ENCODE data around the gene SLC39A11.
"Not testable (repeated sequence)": the region's sequence is repeated elsewhere in the genome, so short reads cannot be mapped to it uniquely, and the experiment has no call there.

SLC39A11 gene

GRCh38 chr17:72926171-72926570, 166.3 kb downstream of the SLC39A11 start:
- peaks cover 5% of the 10 kb centered on the region for H3K36me3 Mint-ChIP-seq (ENCODE audit: low read depth)

GRCh38 chr17:72924196-72924595, 168.3 kb downstream of the SLC39A11 start:
- no peak for DNase-seq
- no peaks in the 10 kb centered on the region for H3K27me3 Mint-ChIP-seq
- no peaks in the 10 kb centered on the region for H3K4me1 Mint-ChIP-seq (ENCODE audit: low read depth)
- H3K4me3 Mint-ChIP-seq: no peak overlapping the region
- peaks cover 5% of the 10 kb centered on the region for H3K36me3 Mint-ChIP-seq (ENCODE audit: low read depth)
- H3K9me3 Mint-ChIP-seq: no peaks in the 10 kb centered on the region
- H3K27ac Mint-ChIP-seq: no peak overlapping the region

More at GRCh38 chr17:72926171-72926570, 166.3 kb downstream of the SLC39A11 start:
- Mint-ChIP-seq H3K27ac (no peak overlapping the region), H3K9me3 (no peaks in the 10 kb centered on the region), H3K4me1 (ENCODE audit: low read depth) (peaks cover 4% of the 10 kb centered on the region), H3K4me3 (no peak overlapping the region), H3K27me3 (no peaks in the 10 kb centered on the region)
- DNase-seq: no peak

- no peak overlapping the region for H3K27ac Mint-ChIP-seq
- no peak overlapping the region for H3K4me3 Mint-ChIP-seq
- H3K36me3 Mint-ChIP-seq (ENCODE audit: low read depth): peaks cover 5% of the 10 kb centered on the region
- H3K4me1 Mint-ChIP-seq (ENCODE audit: low read depth): no peaks in the 10 kb centered on the region
- no peak for DNase-seq
- no peaks in the 10 kb centered on the region for H3K9me3 Mint-ChIP-seq
- H3K27me3 Mint-ChIP-seq: no peaks in the 10 kb centered on the region
Measured at GRCh38 chr17:72922219-72922618, 170.3 kb downstream of the SLC39A11 start.

GRCh38 chr17:72921347-72922054, 171.0 kb downstream of the SLC39A11 start:
- peaks cover 5% of the 10 kb centered on the region for H3K36me3 Mint-ChIP-seq (ENCODE audit: low read depth)
- H3K9me3 Mint-ChIP-seq: no peaks in the 10 kb centered on the region
- H3K27ac Mint-ChIP-seq: no peak overlapping the region
- no peak overlapping the region for H3K4me3 Mint-ChIP-seq
- no peaks in the 10 kb centered on the region for H3K27me3 Mint-ChIP-seq
- no peak for DNase-seq
- no peaks in the 10 kb centered on the region for H3K4me1 Mint-ChIP-seq (ENCODE audit: low read depth)

DNA sequence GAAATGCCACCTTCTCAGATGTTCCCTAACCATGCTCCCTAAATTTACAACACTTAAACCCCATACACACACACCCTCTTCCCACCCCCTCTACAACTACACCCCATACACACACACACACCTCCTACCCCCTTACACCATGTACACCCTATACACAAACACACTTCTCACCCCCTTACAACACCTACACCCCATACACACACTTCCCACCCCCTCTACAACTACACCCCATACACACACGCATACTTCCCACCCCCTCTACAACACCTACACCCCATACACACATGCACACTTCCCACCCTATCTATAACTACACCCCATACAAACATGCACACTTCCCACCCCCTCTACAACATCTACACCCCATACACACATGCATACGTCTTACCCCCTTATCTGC, 172.0 kb downstream of the SLC39A11 start:
- no peaks in the 10 kb centered on the region for H3K4me1 Mint-ChIP-seq (ENCODE audit: low read depth)
- H3K27ac Mint-ChIP-seq: no peak overlapping the region

DNA sequence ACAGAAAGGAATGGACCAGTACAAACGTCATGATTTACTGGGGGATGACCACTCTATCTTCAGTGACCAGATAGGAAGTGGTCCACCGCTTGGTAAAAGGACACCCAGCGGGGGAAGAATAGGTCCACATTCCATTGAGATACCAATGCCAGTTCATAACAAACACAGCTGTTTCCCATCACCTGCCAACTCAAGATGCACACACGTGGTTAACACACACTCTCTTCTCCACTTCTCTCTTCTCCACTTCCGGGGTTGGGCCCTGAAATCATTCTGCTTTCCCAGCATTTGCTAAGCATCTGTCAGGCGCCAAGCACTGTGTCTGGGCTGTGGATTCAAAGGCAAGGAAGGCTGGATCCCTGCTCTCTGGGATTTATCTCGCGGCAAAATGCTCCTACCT, 175.5 kb downstream of the SLC39A11 start:
- no peak for DNase-seq
- H3K36me3 Mint-ChIP-seq (ENCODE audit: low read depth): peaks cover 1% of the 10 kb centered on the region
- H3K4me1 Mint-ChIP-seq (ENCODE audit: low read depth): no peaks in the 10 kb centered on the region
- H3K27ac Mint-ChIP-seq: no peak overlapping the region
- H3K4me3 Mint-ChIP-seq: no peak overlapping the region
- H3K27me3 Mint-ChIP-seq: no peaks in the 10 kb centered on the region
- no peaks in the 10 kb centered on the region for H3K9me3 Mint-ChIP-seq

More for the DNA sequence above, 172.0 kb downstream of the SLC39A11 start:
- Mint-ChIP-seq H3K36me3 (ENCODE audit: low read depth) (peaks cover 2% of the 10 kb centered on the region), H3K9me3 (no peaks in the 10 kb centered on the region), H3K4me3 (no peak overlapping the region), H3K27me3 (no peaks in the 10 kb centered on the region)
- no peak for DNase-seq

- no peak overlapping the region for H3K27ac Mint-ChIP-seq
- no peaks in the 10 kb centered on the region for H3K27me3 Mint-ChIP-seq
- no peaks in the 10 kb centered on the region for H3K9me3 Mint-ChIP-seq
- no peak for DNase-seq
- peaks cover 1% of the 10 kb centered on the region for H3K36me3 Mint-ChIP-seq (ENCODE audit: low read depth)
- no peaks in the 10 kb centered on the region for H3K4me1 Mint-ChIP-seq (ENCODE audit: low read depth)
- no peak overlapping the region for H3K4me3 Mint-ChIP-seq
Measured at GRCh38 chr17:72915625-72916081, 176.8 kb downstream of the SLC39A11 start.

GRCh38 chr17:72913142-72913682, 179.3 kb downstream of the SLC39A11 start:
- peaks cover 13% of the 10 kb centered on the region for H3K36me3 Mint-ChIP-seq (ENCODE audit: low read depth)

GRCh38 chr17:72906306-72906705, 186.2 kb downstream of the SLC39A11 start:
- Mint-ChIP-seq H3K4me1 (ENCODE audit: low read depth) (no peaks in the 10 kb centered on the region), H3K27ac (no peak overlapping the region), H3K9me3 (no peaks in the 10 kb centered on the region), H3K36me3 (ENCODE audit: low read depth) (peaks cover 12% of the 10 kb centered on the region), H3K4me3 (no peak overlapping the region), H3K27me3 (no peaks in the 10 kb centered on the region)
- no peak for DNase-seq

More at GRCh38 chr17:72913142-72913682, 179.3 kb downstream of the SLC39A11 start:
- no peak overlapping the region for H3K27ac Mint-ChIP-seq
- no peaks in the 10 kb centered on the region for H3K9me3 Mint-ChIP-seq
- H3K4me3 Mint-ChIP-seq: no peak overlapping the region
- no peaks in the 10 kb centered on the region for H3K27me3 Mint-ChIP-seq
- no peak for DNase-seq
- no peaks in the 10 kb centered on the region for H3K4me1 Mint-ChIP-seq (ENCODE audit: low read depth)

GRCh38 chr17:72903522-72903921, 189.0 kb downstream of the SLC39A11 start:
- H3K9me3 Mint-ChIP-seq: no peaks in the 10 kb centered on the region
- H3K36me3 Mint-ChIP-seq (ENCODE audit: low read depth): peaks cover 3% of the 10 kb centered on the region

DNA sequence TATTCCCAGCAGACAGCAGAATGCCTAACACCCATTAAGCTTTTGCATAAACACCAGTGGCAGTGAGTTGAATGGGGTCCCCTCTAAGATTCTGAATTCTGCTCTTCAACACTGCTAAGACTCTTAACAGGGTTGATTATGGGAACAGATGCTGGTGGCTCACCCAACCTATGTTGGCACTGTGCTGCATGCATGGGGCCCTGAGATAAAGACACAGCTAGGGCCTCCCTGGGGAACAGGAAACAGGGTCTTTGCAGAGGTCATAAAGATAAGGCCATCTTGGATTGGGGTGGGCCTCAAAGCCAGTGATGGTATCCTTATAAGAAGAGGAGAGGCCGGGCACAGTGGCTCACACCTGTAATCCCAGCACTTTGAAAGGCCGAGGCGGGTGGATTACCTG, 190.8 kb downstream of the SLC39A11 start:
- Mint-ChIP-seq H3K36me3 (ENCODE audit: low read depth) (peaks cover 10% of the 10 kb centered on the region), H3K4me1 (ENCODE audit: low read depth) (no peaks in the 10 kb centered on the region), H3K9me3 (no peaks in the 10 kb centered on the region), H3K4me3 (no peak overlapping the region), H3K27ac (no peak overlapping the region), H3K27me3 (no peaks in the 10 kb centered on the region)
- no peak for DNase-seq

More at GRCh38 chr17:72903522-72903921, 189.0 kb downstream of the SLC39A11 start:
- Mint-ChIP-seq H3K4me3 (no peak overlapping the region), H3K27me3 (no peaks in the 10 kb centered on the region), H3K27ac (no peak overlapping the region), H3K4me1 (ENCODE audit: low read depth) (no peaks in the 10 kb centered on the region)
- no peak for DNase-seq

- Mint-ChIP-seq H3K4me1 (ENCODE audit: low read depth) (no peaks in the 10 kb centered on the region), H3K9me3 (no peaks in the 10 kb centered on the region), H3K36me3 (ENCODE audit: low read depth) (peaks cover 10% of the 10 kb centered on the region), H3K4me3 (no peak overlapping the region), H3K27me3 (no peaks in the 10 kb centered on the region), H3K27ac (no peak overlapping the region)
- DNase-seq: no peak
Measured at GRCh38 chr17:72901083-72901482, 191.4 kb downstream of the SLC39A11 start.

DNA sequence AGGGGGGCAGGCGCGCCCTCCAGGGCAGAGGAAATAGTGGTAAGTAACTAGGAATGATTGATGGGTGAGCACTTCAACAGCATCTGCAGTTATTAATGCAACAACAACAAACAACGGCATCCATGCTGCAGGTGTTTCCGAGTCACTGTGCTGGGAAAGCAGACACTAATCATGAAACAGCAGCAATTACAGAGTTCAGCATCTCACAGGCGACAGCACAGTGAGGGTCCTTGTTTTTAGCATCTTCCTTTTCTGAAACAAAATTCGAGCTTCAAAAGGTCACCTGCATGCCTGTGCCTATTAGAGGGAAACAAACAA, 191.9 kb downstream of the SLC39A11 start:
- Mint-ChIP-seq H3K36me3 (ENCODE audit: low read depth) (peaks cover 10% of the 10 kb centered on the region), H3K27me3 (no peaks in the 10 kb centered on the region), H3K4me1 (ENCODE audit: low read depth) (no peaks in the 10 kb centered on the region), H3K27ac (no peak overlapping the region), H3K4me3 (no peak overlapping the region), H3K9me3 (no peaks in the 10 kb centered on the region)
- DNase-seq: no peak

- no peak overlapping the region for H3K4me3 Mint-ChIP-seq
- no peak overlapping the region for H3K27ac Mint-ChIP-seq
- peaks cover 15% of the 10 kb centered on the region for H3K36me3 Mint-ChIP-seq (ENCODE audit: low read depth)
- H3K27me3 Mint-ChIP-seq: no peaks in the 10 kb centered on the region
- H3K9me3 Mint-ChIP-seq: no peaks in the 10 kb centered on the region
- no peak for DNase-seq
- no peaks in the 10 kb centered on the region for H3K4me1 Mint-ChIP-seq (ENCODE audit: low read depth)
Measured at GRCh38 chr17:72898725-72899124, 193.8 kb downstream of the SLC39A11 start.

GRCh38 chr17:72896288-72896687, 196.2 kb downstream of the SLC39A11 start:
- H3K27ac Mint-ChIP-seq; H3K4me1 Mint-ChIP-seq (ENCODE audit: low read depth); H3K4me3 Mint-ChIP-seq; H3K27me3 Mint-ChIP-seq; H3K9me3 Mint-ChIP-seq; DNase-seq: not testable (repeated sequence)
- H3K36me3 Mint-ChIP-seq (ENCODE audit: low read depth): peaks cover 19% of the 10 kb centered on the region
